ENCODE data around the gene AKIRIN2.

DNA sequence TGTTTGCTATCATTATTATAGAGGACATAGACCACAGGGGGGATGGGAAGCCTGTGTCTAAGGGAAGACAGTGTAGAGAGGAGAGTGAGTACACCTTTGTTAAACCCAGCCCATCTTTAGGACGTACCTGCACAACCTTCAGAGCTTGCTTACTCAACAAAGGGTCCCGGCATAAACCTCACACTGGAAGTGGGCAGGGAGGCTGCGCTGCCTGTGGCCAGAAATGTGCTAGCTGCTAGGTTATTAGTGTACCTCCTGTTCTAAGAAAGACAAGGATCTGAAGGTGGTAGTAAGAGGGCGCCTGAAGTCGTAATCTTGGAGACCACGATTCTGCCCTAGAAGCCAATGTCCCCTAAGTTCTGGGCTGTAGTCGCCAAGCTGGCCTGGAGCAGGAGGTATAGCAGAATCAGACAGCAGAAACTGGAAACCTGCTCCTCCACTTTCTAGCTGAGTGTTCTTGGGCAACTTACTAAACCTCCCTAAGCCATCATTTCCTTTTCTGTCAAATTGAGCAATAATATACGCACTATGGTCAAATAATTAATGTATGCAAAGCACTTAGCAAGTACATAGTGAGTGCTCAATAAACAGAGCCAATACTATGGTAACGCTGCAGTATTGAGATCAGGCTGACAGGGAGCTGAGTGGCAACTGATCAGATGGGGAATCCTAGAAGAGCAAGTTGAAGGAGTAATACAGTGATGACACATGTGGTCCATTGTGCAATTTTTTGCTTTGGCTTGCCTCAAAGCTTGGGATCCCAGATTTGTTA lies 16.8 kb upstream of the AKIRIN2 start:
- TF ChIP-seq, protein P1, sequence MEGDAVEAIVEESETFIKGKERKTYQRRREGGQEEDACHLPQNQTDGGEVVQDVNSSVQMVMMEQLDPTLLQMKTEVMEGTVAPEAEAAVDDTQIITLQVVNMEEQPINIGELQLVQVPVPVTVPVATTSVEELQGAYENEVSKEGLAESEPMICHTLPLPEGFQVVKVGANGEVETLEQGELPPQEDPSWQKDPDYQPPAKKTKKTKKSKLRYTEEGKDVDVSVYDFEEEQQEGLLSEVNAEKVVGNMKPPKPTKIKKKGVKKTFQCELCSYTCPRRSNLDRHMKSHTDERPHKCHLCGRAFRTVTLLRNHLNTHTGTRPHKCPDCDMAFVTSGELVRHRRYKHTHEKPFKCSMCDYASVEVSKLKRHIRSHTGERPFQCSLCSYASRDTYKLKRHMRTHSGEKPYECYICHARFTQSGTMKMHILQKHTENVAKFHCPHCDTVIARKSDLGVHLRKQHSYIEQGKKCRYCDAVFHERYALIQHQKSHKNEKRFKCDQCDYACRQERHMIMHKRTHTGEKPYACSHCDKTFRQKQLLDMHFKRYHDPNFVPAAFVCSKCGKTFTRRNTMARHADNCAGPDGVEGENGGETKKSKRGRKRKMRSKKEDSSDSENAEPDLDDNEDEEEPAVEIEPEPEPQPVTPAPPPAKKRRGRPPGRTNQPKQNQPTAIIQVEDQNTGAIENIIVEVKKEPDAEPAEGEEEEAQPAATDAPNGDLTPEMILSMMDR (conservative IDR thresholded peaks at IDR 0.05; ENCODE audit: low read depth, low read length): no peak
- TF ChIP-seq EZH2 (IDR thresholded peaks at IDR 0.05; ENCODE audit: borderline replicate concordance, low read depth, low read length, poor library complexity, severe bottlenecking): no peak
